Uterus (tissue), 4 donors: ENCODE data around the gene EXOC1L. TPM values are rescaled to one million over a fixed set of nuclear protein-coding genes. Genes with fewer than 3 reads are reported as not detected.
"Not testable (repeated sequence)": the region's sequence is repeated elsewhere in the genome, so short reads cannot be mapped to it uniquely, and the experiment has no call there.

Experiments used
- DNase-seq, 2 donors: peaks; one replicate each; pipeline ENCODE4 v3.0.0-alpha.2; 2019 to 2020
- H3K27ac ChIP-seq, 2 donors: fragments of 200-600 bp; sonication (generic); 1 replicate in 1 of 2; 2 replicates in 1 of 2; pipeline ENCODE4 v1.5.1; 2016 to 2018
- H3K27me3 ChIP-seq, 2 donors: fragments of 200-600 bp; sonication (generic); one replicate each; pipeline ENCODE4 v1.5.1; 2018 to 2019; ENCODE audit warnings: control low read depth in 1 of 2
- H3K36me3 ChIP-seq, 2 donors: fragments of 200-600 bp; sonication (generic); one replicate each; pipeline ENCODE4 v1.5.1; 2019; ENCODE audit warnings: control low read depth in 1 of 2
- H3K4me1 ChIP-seq, 2 donors: fragments of 200-600 bp; sonication (generic); one replicate each; pipeline ENCODE4 v1.5.1; 2018 to 2019; ENCODE audit warnings: control low read depth in 1 of 2
- H3K4me3 ChIP-seq, 2 donors: fragments of 200-600 bp; sonication (generic); 1 replicate in 1 of 2; 2 replicates in 1 of 2; pipeline ENCODE4 v1.5.1; 2018 to 2019; ENCODE audit warnings: mild to moderate bottlenecking in 1 of 2
- H3K9me3 ChIP-seq, 2 donors: fragments of 200-600 bp; sonication (generic); one replicate each; pipeline ENCODE4 v1.5.1; 2019; ENCODE audit warnings: control low read depth in 1 of 2
- CTCF ChIP-seq, 4 experiments: fragments of 200-600 bp in 2 of 4; fragments of 450-650 bp in 2 of 4; sonication (generic) in 2 of 4; IDR thresholded peaks; one replicate each; pipeline ENCODE4 v1.5.1; 2016 to 2019; ENCODE audit warnings: antibody characterized with exemption in 4 of 4, mild to moderate bottlenecking in 2 of 4, moderate library complexity in 1 of 4
- POLR2A ChIP-seq, 2 donors: fragments of 450-650 bp; IDR thresholded peaks; one replicate each; pipeline ENCODE4 v1.6.1; 2016; ENCODE audit warnings: antibody characterized with exemption in 2 of 2, mild to moderate bottlenecking in 1 of 2, moderate library complexity in 1 of 2
- intact Hi-C: fragments of 100-400 bp; cut with DNase I; formaldehyde crosslinking; loops from one replicate; pipeline ENCODE4 v1.15.1; 2023; ENCODE audit warnings: low total_unique reads
- total RNA-seq, 4 donors: library from RNA; depleted of rRNA in 3 of 4; stranded (reverse); fragments of >200 nt in 3 of 4; gene quantifications; one replicate each; pipeline versions ENCODE4 v1.1.0 to v1.2.4, GENCODE V29; 2014 to 2023
- donor health status: DM: yes; HTN: yes; CAD: no.

EXOC1L gene
- total RNA-seq, 4 donors from 2014 or later: not detected

GRCh38 chr4:55838952-55839351, 19.4 kb downstream of the EXOC1L start:
- TF ChIP-seq POLR2A (IDR thresholded peaks at IDR 0.05) (no peak), CTCF (IDR thresholded peaks at IDR 0.05) (no peak)
- intact Hi-C loops: no loop called here
- no peak overlapping the region for H3K4me3 ChIP-seq
- no peak for DNase-seq
- H3K9me3 ChIP-seq: no peaks in the 10 kb centered on the region
- H3K27ac ChIP-seq: no peak overlapping the region
- H3K27me3 ChIP-seq: no peaks in the 10 kb centered on the region
- no peaks in the 10 kb centered on the region for H3K36me3 ChIP-seq
- H3K4me1 ChIP-seq: no peaks in the 10 kb centered on the region

GRCh38 chr4:55840956-55841355, 21.4 kb downstream of the EXOC1L start:
- Histone ChIP-seq H3K9me3 (no peaks in the 10 kb centered on the region), H3K4me1 (no peaks in the 10 kb centered on the region), H3K4me3 (no peak overlapping the region), H3K27me3 (no peaks in the 10 kb centered on the region), H3K27ac (no peak overlapping the region), H3K36me3 (no peaks in the 10 kb centered on the region)
- TF ChIP-seq CTCF (IDR thresholded peaks at IDR 0.05) (no peak), POLR2A (IDR thresholded peaks at IDR 0.05) (no peak)
- intact Hi-C loops: no loop called here
- no peak for DNase-seq

GRCh38 chr4:55841373-55842239, 22.0 kb downstream of the EXOC1L start:
- H3K4me3 ChIP-seq, H3K9me3 ChIP-seq, H3K36me3 ChIP-seq, DNase-seq, H3K27ac ChIP-seq, H3K4me1 ChIP-seq, H3K27me3 ChIP-seq, intact Hi-C loops: not testable (repeated sequence)

GRCh38 chr4:55842312-55842711, 22.7 kb downstream of the EXOC1L start:
- H3K9me3 ChIP-seq, H3K4me3 ChIP-seq, intact Hi-C loops, DNase-seq, H3K27ac ChIP-seq, H3K4me1 ChIP-seq, H3K27me3 ChIP-seq, H3K36me3 ChIP-seq: not testable (repeated sequence)

- no peak for TF ChIP-seq POLR2A (IDR thresholded peaks at IDR 0.05)
- TF ChIP-seq CTCF (IDR thresholded peaks at IDR 0.05): no peak
- DNase-seq: no peak
- H3K9me3 ChIP-seq: no peaks in the 10 kb centered on the region
- no peak overlapping the region for H3K27ac ChIP-seq
- H3K4me3 ChIP-seq: no peak overlapping the region
- intact Hi-C loops: no loop called here
- H3K4me1 ChIP-seq: peaks cover 0 to 6% of the 10 kb centered on the region in 2 donors
- H3K36me3 ChIP-seq: no peaks in the 10 kb centered on the region
- H3K27me3 ChIP-seq: no peaks in the 10 kb centered on the region
Observed at GRCh38 chr4:55849724-55850123, 30.1 kb downstream of the EXOC1L start.

- TF ChIP-seq POLR2A (IDR thresholded peaks at IDR 0.05) (no peak), CTCF (IDR thresholded peaks at IDR 0.05) (no peak)
- intact Hi-C loops: no loop called here
- no peak for DNase-seq
- Histone ChIP-seq H3K4me1 (peaks cover 0 to 10% of the 10 kb centered on the region in 2 donors), H3K27ac (no peak overlapping the region), H3K4me3 (no peak overlapping the region), H3K9me3 (no peaks in the 10 kb centered on the region), H3K36me3 (no peaks in the 10 kb centered on the region), H3K27me3 (no peaks in the 10 kb centered on the region)
Observed at GRCh38 chr4:55851885-55852284, 32.3 kb downstream of the EXOC1L start.
